Tibial nerve (tissue), 3 donors: ENCODE data around the gene SMIM38.

Experiments
- POLR2A ChIP-seq, 2 donors: fragments of 450-650 bp; IDR thresholded peaks; one replicate each; pipeline ENCODE4 v1.6.1; 2017; ENCODE audit warnings: antibody characterized with exemption in 2 of 2, mild to moderate bottlenecking in 2 of 2, moderate library complexity in 2 of 2
- TF ChIP-seq, protein P1 (sequence below), 5 experiments: fragments of 200-600 bp in 3 of 5; fragments of 450-650 bp in 2 of 5; sonication (generic) in 3 of 5; IDR thresholded peaks; one replicate each; pipeline ENCODE4 v1.5.1; 2016 to 2019; ENCODE audit warnings: antibody characterized with exemption in 5 of 5, mild to moderate bottlenecking in 3 of 5, moderate library complexity in 2 of 5

DNA sequence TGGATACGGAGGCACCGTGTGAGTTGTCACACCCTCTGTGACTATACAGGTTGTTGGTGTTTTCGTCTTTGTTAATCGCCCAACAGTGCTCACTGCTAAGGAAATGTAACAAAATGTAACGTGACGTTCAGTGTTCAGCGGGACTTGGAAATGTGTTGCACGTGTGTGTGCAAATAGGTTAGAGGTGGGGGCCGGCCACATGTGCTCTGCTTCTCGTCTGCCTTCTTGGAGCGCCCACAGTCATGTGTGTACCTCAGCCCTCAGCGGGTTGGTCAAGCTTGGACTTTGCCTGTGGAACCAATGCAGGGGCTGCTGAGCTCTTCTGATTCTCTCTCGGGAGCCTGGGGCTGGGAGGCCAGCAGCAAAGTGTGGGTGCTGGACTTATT lies 7.4 kb upstream of the SMIM38 start:
- TF ChIP-seq, protein P1, sequence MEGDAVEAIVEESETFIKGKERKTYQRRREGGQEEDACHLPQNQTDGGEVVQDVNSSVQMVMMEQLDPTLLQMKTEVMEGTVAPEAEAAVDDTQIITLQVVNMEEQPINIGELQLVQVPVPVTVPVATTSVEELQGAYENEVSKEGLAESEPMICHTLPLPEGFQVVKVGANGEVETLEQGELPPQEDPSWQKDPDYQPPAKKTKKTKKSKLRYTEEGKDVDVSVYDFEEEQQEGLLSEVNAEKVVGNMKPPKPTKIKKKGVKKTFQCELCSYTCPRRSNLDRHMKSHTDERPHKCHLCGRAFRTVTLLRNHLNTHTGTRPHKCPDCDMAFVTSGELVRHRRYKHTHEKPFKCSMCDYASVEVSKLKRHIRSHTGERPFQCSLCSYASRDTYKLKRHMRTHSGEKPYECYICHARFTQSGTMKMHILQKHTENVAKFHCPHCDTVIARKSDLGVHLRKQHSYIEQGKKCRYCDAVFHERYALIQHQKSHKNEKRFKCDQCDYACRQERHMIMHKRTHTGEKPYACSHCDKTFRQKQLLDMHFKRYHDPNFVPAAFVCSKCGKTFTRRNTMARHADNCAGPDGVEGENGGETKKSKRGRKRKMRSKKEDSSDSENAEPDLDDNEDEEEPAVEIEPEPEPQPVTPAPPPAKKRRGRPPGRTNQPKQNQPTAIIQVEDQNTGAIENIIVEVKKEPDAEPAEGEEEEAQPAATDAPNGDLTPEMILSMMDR (IDR thresholded peaks at IDR 0.05) = no peak
- no peak for TF ChIP-seq POLR2A (IDR thresholded peaks at IDR 0.05)
